ENCODE results near the gene SH3PXD2A.

SH3PXD2A gene

DNA sequence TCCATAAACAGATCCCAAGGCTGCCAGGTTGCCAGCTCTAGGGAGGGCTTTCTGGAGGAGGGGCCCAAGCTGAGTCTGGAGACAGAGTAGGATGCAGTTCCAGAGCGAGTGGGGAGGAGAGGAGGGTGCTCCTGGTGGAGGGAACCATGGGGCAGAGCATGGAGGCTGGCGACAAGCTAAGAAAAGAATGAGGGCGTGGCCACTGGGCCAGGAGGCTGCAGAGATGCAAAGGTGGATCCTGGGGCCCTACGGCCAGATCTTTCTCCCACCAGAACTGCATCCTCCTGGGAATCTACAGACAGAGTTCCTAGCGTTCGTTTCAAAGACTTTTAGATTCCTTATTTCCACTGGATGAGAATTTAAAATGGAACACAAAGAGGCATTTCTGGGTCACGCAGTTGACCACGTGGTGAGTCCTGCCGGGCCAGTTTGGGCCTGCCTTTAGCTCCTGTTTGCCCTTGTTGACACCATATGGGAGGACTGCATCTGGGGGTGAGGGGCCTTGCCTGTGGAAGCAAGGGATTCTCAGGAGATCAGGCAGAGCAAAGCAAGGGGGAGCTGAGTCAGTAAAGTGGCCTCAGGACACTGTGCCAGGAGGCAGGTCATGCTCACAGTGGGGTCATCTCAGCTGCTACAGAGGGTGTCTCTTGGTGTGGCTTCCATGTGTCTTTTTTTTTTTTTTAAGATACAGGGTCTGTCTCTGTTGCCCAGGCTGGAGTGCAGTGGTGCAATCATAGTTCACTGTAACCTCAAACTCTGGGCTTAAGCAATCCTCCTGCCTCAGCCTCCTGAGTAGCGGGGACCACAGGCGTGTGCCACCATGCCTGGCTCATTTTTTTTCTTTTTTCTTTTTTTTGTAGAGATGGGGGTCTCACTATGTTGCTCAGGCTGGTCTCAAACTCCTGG is 137.8 kb downstream of the SH3PXD2A start:
- no peak for DNase-seq

DNA sequence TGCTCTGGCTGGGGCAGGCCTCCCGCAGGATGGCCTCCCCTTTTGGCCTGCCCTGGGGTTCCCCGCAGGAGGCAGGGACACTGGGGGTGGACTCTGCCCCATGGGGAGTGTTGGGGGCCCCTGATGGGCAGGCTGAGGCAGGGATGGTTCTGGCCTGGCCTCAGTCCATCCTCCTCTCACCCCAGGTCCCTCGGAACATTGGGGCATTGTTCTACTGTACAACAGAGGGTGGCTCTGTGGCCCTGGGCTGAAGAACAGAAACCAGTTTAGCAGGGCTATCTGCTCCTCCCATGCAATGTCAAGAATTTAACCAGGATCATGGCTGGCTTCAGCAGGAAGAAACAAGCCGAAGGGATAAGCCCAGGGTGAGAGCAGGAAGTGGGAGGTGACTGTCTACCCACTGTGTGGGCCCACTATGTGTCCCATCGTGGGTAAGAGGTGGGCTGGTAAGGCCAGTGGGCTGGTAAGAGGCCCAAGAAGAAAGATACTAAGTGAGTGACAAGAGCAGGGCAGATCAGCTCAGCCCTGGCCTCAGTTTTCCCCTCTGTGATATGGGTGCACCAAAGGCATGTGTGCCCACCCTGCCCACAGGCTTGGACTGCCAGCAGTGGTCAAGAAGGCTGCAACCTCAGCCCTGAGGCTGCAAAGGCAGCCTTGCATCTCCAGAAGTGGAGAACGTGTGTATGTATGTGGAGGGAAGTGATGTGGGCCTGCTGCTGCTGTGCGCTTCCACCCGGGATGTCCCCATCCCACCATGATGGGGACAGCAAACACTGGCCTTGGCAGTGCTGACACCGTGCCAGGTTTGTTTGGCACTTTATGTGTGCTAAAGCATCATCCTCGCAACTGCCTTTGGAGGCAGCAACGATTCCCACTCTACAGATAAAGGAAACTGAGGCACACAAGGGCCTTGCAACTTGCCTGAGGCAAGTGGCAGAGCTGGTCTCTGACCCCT is 138.9 kb downstream of the SH3PXD2A start:
- no peak for DNase-seq

DNA sequence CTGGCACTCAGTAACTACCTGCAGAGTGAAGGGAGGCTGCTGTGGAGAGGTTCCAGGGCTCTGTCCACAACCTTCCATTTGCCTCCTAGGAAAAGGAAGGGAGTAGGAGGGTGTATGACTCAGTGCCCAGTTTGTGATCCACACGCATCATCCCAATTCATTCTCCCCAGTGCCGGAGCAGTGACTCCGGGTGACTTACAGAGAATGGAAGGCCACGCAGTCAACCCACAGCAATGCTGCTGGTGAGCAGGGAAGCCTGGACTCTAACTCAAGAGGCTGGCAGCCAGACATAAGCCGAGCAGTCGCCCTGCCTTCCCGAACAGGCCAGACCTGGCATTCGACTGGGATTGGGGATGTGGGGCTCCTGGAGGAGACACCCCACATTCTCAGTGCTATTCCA is 139.9 kb downstream of the SH3PXD2A start:
- DNase-seq = no peak

DNA sequence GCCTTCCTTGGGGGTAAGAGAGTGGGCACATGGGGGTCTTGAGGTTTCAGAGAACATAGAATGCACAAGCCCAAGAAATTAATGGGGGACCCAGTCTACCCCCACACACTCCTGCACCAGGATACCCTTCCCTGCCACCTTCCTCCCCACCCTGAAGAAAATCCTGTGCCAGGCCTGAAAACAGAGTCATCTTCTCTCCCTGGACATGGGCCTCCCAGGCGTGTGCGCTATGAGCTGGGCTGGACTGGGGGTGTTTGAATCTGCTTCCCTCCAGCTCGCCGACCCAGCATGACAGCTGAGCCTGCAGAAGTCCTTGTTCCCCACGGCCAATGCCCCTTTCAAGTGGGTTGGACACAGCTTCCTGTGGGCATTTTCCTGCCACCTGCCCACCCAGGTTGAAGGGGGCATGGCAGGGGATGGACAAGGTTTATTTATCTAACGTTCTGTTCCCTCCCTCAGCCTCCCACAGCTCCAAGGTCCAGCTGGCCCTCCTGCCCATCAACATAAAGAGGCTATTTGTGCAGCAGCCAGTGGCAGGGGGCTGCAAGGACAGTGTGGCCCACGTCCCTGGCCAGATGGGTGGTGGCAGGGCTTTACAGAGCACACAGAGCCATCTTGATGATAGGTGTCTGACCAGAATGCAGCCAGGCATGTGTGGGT is 141.0 kb downstream of the SH3PXD2A start:
- DNase-seq = no peak

DNA sequence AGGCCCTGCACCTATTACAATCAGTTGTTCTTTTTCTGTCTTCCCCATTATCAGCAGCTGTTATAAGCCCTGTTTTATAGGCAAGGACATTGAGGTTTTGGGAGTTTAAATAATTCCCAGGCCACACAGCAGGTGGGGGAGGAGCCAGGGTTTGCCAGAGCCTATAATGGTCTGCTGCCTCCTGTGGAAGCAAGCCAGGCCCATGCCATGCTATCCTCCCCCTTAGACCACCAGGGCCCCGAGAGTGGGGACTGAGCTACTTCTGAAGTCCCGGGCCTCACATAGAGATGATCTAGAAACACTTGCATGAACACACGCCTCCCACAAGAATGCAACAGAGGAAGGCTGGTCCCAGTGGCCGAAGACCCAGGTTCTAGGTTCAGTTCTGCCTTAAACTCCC is 141.7 kb downstream of the SH3PXD2A start:
- no peak for DNase-seq

DNA sequence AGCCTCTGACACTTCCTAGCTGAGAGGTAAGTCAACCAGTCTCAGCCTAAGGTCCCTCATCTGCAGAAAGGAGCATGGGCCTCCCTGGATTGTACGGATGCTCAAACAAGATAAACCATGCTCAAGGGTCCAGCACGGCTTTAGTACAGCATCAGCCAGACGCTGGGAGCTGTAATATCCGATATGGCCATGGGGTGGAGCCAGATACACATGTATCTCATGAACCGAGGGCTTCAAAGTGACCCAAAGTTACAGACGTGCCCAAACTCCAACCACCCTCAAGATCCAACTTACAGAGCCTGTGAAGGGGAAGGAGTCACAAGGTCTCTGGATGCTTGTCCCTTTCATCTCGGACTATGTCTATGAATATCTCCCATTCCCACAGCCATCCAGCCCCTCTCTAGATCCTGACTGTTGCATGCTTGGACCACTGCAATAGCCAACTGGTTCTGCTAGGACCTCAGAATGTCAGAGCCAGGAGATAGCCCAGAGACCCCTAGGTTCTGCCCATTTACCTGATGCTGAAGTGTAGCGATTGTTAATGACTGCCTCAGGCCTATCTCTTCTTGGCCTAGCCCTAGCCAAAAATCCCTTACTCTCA is 142.4 kb downstream of the SH3PXD2A start:
- peak; percentile 71 for DNase-seq

DNA sequence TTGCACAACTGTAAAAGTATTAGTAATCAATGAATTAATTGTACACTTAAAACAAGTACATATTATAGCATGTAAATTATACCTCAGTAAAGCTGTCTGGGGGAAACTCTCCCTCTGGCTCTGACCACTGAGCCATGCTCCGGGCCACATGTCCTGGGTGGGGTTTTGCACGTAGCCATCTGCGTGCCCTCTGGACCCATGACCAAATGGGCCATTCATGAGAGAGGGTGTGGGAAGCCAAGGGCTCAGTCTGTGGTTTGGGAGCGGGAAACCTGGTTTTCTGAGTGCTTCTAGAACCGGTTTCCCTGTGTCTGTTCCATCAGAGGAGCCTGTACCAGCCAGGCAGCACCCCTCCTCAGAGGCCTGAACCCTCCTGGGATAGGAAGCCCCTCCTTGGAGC is 143.2 kb downstream of the SH3PXD2A start:
- no peak for DNase-seq

DNA sequence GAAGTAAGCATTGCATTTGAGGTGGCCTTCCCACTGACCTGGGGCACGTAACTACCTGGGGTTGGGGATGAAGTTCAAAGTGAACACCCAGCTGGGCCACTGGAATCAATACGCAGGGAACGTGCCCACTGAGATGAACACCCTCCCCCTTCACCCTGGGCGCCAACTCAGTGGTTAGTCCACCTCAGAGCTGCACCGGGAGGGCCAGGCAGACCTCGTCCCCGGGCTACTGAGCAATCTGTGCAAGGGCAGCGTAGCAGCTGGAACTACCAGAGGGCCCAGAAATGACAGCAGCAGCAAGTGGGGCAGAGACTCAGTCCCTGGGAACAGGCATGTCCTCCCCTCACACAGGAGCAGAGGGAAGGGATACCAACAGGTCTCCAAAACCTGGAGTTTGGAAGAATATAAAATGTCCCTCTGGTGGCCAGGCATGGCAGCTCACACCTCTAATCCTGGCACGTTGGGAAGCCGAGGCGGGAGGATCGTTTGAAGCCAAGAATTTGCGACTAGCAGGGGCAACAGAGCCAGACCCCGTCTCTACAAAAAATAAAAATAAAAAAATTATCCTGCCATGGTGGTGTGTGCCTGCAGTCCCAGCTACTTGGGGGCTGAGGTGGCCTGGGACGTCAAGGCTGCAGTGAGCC is 143.9 kb downstream of the SH3PXD2A start:
- DNase-seq = no peak

DNA sequence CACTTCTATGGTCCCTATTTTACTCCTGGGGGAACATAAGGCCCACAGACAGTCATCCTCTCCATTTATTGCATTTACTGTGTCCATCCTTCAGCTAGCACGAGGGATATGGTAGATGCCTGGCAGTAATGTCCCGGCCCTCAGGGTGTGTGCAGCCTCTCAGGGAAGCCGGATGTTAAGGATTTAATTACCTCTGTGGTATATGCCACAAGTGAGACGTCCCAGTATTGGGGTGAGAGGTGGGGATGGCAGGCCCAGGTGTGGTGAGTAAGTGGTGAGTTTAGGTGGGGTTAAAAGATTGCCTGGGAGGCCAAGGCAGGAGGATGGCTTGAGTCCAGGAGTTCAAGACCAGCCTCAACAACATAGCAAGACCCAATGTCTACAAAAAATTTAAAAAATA is 144.9 kb downstream of the SH3PXD2A start:
- DNase-seq = no peak

DNA sequence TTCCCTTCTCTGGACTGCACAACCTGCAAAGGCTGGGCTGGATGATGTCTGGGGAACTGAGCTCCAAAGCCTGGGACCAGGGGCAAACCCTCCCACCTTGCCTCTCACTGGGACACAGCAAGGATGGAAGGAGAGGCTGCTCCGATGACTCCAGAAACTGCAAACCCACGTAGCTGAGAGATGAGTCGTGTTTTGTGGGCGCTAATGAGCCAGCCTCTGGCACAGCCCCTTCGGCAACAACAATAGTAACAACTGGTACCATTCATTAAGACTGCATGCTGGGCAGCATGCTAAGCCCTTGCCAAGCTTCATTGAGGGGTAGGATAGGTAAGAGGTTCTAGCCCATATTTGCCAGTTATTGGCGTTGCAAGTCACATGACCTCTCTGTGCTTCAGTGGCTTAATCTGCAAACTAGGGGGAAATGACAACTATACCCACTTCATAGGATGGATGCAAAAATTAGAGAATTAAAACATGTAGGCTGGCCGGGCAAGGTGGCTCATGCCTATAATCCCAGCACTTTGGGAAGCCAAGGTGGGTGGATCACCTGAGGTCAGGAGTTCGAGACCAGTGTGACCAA is 145.9 kb downstream of the SH3PXD2A start:
- no peak for DNase-seq

DNA sequence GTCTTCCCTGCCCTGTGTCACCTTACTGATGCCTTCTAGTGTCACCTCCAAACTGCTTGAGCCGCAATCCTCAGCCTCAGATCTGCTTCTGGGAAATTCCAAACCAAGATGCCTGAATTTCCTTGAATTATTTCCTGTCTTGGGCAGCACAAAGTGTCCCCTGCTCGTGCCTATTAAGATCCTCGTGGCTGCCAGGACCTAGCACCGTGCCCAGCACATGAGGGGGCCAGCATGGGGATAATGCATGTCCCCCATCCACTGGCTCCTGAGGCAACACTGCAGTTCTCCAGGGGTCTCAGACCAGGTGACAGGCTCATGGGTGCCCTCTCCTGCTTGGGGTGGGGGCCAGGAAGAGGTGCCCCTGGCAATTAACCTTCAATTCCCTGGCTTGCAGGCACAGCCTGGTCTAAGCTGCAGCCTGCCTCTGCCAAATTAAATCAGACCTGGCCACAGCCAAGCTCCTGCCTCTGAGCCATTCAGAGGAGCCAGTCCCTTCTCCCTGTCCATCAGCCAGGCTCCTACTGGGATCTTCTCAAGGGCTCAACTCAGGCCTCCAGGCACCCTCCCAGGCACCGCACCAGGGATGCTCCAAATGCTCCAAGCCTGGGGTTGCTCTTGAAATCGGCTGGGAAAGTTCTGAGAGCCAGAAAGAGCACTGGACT is 146.6 kb downstream of the SH3PXD2A start:
- DNase-seq = no peak

DNA sequence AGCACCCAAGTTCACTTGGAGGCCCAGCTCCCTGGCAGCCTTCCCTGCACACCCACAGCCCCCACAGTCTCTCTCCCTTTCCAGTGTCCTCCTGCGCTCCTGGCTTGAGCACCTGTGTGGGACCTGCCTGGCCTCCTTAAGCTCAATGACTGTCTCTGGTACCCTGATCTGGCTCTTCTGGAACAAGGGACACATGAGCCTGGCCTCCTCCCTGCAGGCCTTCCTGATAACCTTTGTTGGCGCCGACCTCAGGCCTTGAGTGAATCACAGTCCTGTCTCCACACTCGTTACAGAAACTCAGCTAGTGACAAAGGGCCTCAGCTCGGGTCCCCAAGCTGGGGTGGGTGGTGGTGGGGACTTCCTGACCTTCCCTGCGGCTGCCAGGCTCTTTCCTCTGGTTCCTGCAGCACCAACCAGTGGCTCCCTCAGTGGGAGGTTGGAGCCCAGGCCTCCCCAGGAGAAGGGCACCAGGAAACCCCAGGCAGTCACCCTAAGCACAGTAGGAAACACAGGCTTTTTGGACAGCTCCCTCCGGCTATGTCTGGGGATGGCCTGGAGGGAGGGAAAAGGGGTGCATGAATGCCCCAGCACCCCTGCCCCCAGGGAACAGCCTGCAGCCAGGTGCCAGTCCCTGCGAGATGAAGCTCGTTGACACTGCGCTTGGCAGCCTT is 147.3 kb downstream of the SH3PXD2A start:
- DNase-seq = no peak

DNA sequence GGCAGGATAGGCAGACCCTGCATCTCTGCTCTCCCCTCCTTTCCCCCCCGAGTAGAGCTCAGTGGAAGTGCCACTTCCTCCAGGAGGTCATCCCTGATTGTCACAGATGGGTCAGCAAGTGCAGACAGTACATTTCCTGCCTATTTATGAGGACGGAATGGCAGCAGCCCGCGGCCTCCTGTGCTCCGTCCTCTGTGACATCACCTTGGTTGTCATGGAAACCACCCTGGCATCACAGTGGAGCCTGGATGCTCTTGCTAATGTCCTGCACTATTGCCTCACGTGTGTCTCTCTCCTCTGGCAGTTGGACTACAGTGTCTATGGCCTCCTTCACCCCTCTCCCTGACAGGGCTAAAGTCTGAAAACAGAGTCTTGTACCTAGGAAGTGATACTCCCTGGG is 148.6 kb downstream of the SH3PXD2A start:
- DNase-seq = no peak

DNA sequence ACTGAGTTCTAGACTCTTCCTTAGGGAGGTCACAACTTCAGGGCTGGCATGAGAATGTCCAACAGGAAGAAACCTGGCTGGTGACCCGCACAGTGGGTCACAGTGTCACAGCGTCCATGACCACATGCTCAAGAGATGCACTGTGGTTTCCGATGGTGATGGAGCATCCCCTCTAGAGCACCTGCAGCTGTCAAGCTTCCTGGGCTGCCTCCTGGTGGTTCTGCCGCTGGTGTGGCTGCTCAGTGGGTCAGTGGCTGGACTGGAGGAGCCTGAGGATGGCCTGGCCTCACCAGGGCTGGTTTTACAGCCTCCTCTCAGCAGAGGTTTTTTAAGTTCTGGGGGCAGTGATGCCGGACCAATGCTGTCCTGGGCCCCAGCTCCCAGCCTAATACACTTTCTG is 149.3 kb downstream of the SH3PXD2A start:
- DNase-seq = no peak

DNA sequence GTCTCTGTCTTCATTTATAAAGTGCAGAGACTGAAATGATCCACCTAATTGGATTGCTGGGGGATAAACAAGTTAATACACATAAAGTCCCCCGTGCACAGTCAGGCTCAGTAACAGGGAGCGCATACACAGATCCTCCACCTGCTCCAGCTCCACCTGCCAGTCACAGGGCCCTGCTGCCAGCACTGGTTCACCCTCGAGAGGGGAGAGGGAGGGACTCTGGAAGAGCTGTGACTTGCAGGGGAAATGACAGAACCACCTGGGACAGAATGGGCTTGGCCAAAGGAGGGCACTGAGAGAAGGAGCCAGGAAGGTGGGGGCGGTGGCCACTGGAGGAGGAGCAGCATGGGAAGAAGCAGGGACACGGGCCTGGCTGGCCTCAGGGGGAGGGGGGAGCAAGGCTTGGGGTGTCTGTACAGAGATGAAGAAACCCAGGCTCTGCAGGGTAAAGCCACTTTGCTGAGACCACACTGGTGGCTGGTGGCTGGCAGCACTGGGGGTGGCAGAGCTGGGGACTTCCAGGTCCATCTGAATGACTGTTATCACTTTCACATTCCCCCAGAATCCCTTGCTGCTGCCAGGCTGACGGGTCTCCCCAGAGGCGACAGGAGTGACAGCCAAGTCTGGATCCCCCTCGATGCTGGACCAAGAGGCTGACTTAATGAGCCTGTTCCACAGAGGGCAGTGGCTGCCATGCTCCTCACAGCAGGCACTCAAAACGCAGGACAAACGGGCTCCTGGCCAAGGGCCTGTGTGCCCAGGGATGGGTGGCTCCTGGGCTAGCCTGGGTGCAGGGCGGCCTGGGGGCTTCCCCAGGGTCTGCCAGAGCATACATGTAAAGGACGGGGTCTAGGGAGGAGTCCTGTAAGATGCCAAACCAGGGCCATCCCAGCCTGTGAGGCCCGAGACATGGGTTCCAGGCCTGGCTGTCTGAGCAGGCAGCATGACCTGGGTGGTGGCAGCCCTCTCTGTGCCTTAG is 151.1 kb downstream of the SH3PXD2A start:
- no peak for DNase-seq

DNA sequence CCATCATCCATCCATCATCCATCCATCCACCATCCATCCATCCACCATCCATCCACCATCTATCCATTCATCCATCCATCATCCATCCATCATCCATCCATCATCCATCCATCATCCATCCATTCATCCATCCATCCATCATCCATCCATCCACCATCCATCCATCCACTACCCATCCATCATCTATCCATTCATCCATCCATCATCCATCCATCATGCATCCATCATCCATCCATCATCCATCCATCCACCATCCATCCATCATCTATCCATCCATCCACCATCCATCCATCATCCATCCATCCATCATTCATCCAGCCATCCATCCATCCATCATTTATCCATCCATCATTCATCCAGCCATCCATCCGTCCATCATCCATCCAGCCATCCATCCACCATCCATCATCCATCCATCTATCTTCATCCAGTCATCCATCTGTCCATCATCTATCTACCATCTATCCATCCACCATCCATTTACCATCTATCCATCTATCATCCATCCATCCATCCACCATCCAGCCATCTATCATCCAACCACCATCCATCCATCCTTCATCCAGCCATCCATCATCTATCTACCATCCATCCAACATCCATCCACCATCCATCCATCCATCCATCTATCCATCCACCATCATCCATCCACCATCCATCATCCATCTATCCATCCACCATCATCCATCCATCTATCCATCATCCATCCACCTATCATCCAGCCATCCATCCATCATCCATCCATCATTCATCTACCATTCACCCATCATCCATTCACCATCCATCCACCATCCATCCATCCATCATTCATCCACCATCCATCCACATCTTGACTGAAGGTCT is 153.8 kb downstream of the SH3PXD2A start:
- no peak for DNase-seq

DNA sequence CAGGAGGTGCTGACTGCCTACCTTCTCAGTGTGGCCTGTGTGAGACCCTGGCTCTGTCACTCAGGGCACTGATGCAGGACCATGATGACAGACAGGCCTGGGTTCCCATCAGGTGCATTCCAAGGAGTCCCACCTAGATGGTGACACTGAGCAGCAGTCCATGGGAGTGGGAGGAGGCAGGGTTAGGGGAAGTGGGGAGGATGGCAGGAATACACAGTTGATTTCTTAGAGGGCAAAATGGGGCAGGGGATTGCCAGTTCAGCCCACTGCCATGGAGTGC is 155.0 kb downstream of the SH3PXD2A start:
- DNase-seq = no peak

DNA sequence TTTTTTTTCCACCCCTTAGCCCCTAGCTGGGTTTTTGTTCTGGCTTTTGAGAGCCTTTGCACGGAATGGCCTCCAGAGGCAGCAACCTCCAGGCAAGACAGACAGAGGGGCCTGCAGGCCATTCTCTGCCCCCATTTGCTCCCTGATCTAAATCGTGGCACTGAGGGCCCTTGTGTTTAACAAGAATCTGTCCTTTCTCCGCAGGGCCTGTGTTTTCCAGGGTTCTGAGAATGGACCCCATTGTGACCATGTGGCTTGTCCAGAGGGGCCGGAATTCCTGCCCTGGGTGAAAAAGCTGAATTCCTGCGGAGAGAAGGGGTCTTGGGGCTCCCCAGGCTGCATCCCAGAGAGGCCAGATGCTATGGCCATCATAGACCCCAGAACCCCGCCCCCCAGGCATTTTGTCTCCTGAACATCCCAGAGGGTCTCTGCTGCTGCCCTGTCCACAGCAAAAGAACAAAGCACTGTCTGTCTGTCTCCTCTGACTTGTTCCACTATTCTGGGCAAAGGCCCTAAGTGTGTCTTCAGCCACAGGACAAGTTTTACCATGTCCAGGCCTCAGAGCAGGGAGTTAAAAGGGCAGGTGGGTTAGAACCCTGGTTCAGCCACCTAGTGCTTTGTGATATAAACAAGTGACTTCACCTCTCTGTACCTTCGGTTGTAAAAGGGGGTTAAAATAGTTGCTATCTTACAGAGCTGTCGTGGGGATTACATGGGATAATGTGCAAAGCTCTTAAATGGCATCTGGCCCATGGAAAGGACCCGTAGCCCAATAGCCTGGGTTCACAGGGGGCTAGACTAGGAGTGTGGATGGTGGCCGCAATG is 155.6 kb downstream of the SH3PXD2A start:
- no peak for DNase-seq
